Fibroblast of lung (primary cell): ENCODE data around the gene SH2D7. TPM values are rescaled to one million over a fixed set of nuclear protein-coding genes. Genes with fewer than 3 reads are reported as not detected.

Source experiments
- DNase-seq, 2 donors: peaks; one replicate each; pipeline versions ENCODE4 v3.0.0 to v3.0.0-alpha.2; 2010; ENCODE audit warnings: low read depth in 2 of 2
- H2AFZ ChIP-seq: 2 replicates; pipeline ENCODE4 v1.5.1; 2012; ENCODE audit warnings: low read length, control low read depth, inconsistent platforms
- H3K27ac ChIP-seq: 2 replicates; pipeline ENCODE4 v1.5.1; 2011; ENCODE audit warnings: low read length, control low read depth; ENCODE audit not compliant: insufficient read depth
- H3K27me3 ChIP-seq: 2 replicates; pipeline ENCODE4 v1.5.1; 2011; ENCODE audit warnings: mild to moderate bottlenecking, low read length; ENCODE audit not compliant: control insufficient read depth, insufficient read depth
- H3K36me3 ChIP-seq: 2 replicates; pipeline ENCODE4 v1.5.1; 2011; ENCODE audit warnings: low read length; ENCODE audit not compliant: control insufficient read depth, insufficient read depth
- H3K4me1 ChIP-seq: 2 replicates; pipeline ENCODE4 v1.5.1; 2011; ENCODE audit warnings: low read length; ENCODE audit not compliant: control insufficient read depth, insufficient read depth; ENCODE audit errors: extremely low read depth
- H3K4me2 ChIP-seq: 2 replicates; pipeline ENCODE4 v1.5.1; 2011; ENCODE audit warnings: low read length, control low read depth; ENCODE audit not compliant: insufficient read depth; ENCODE audit errors: extremely low read depth
- H3K4me3 ChIP-seq, 4 experiments: fragments of 200-600 bp in 1 of 4; sonication (generic) in 1 of 4; replicated peaks in 1 of 4; 2 replicates each; pipeline ENCODE4 v1.5.1; 2011 to 2016; ENCODE audit warnings: low read length in 4 of 4, low read depth in 3 of 4, mild to moderate bottlenecking in 3 of 4, control low read depth in 2 of 4, inconsistent platforms in 1 of 4, mixed read lengths in 1 of 4; ENCODE audit not compliant: insufficient read depth in 1 of 4; ENCODE audit errors: control extremely low read depth in 1 of 4
- H3K79me2 ChIP-seq: 2 replicates; pipeline ENCODE4 v1.5.1; 2012; ENCODE audit warnings: mild to moderate bottlenecking, low read length, inconsistent platforms; ENCODE audit not compliant: control insufficient read depth, insufficient read depth
- H3K9ac ChIP-seq: 2 replicates; pipeline ENCODE4 v1.5.1; 2011; ENCODE audit warnings: mild to moderate bottlenecking, low read length, control low read depth; ENCODE audit not compliant: insufficient read depth
- H3K9me3 ChIP-seq: 2 replicates; pipeline ENCODE4 v1.5.1; 2012; ENCODE audit warnings: low read depth, low read length; ENCODE audit not compliant: control insufficient read depth, insufficient read depth
- H4K20me1 ChIP-seq: 2 replicates; pipeline ENCODE4 v1.5.1; 2011; ENCODE audit warnings: low read length; ENCODE audit not compliant: control insufficient read depth, insufficient read depth; ENCODE audit errors: extremely low read depth
- CTCF ChIP-seq, 2 donors: IDR thresholded peaks in 1 of 2; conservative IDR thresholded peaks in 1 of 2; 1 replicate in 1 of 2; 2 replicates in 1 of 2; pipeline ENCODE4 v1.5.1; 2011 to 2012; ENCODE audit warnings: low read length in 2 of 2, control low read depth in 1 of 2, inconsistent platforms in 1 of 2, low read depth in 1 of 2, mild to moderate bottlenecking in 1 of 2
- EZH2 ChIP-seq: IDR thresholded peaks from 2 replicates; pipeline ENCODE4 v1.5.1; 2012; ENCODE audit warnings: low read length, control low read depth, mild to moderate bottlenecking; ENCODE audit errors: missing control alignments
- polyA plus RNA-seq, 2 donors: library from polyadenylated mRNA; depleted of rRNA in 1 of 2; stranded (reverse) in 1 of 2; unstranded in 1 of 2; fragments of >200 nt; gene quantifications; 2 replicates each; pipeline ENCODE4 v1.2.1, GENCODE V29; 2011 to 2012; ENCODE audit warnings: missing spikeins in 1 of 2
- total RNA-seq: library from RNA; depleted of rRNA; stranded (reverse); fragments of >200 nt; gene quantifications from 2 replicates; pipeline ENCODE4 v1.2.1, GENCODE V29; 2014

Gene SH2D7
- total and polyA plus RNA-seq, 2 donors (not counting 1 experiment from before 2014, with no cell fraction given): 0.03 TPM; not detected in 1

- no peak overlapping the region for H3K4me3 ChIP-seq
- no peaks in the 10 kb centered on the region for H4K20me1 ChIP-seq
- H3K27me3 ChIP-seq: no peaks in the 10 kb centered on the region
- no peak overlapping the region for H3K9ac ChIP-seq
- DNase-seq: no peak
- H3K27ac ChIP-seq: no peak overlapping the region
- peaks cover 20% of the 10 kb centered on the region for H3K79me2 ChIP-seq
- no peaks in the 10 kb centered on the region for H3K36me3 ChIP-seq
- TF ChIP-seq EZH2: no peak
- TF ChIP-seq CTCF (conservative IDR thresholded peaks at IDR 0.05 in 1 of 2, IDR thresholded peaks at IDR 0.05 in 1 of 2; ENCODE audit: low read depth in 1 of 2, low read length in 2 of 2): no peak
- no peak overlapping the region for H2AFZ ChIP-seq
- no peak overlapping the region for H3K4me2 ChIP-seq
- H3K9me3 ChIP-seq: no peaks in the 10 kb centered on the region
- H3K4me1 ChIP-seq: peaks cover 4% of the 10 kb centered on the region
Measured at GRCh38 chr15:78079298-78080087, 12.9 kb upstream of the SH2D7 start.

GRCh38 chr15:78080088-78080460, 12.3 kb upstream of the SH2D7 start:
- Histone ChIP-seq H3K9me3 (no peaks in the 10 kb centered on the region), H3K27me3 (no peaks in the 10 kb centered on the region), H2AFZ (no peak overlapping the region), H3K79me2 (peaks cover 15% of the 10 kb centered on the region), H3K4me1 (peaks cover 3% of the 10 kb centered on the region), H3K36me3 (no peaks in the 10 kb centered on the region), H3K4me3 (no peak overlapping the region), H3K27ac (no peak overlapping the region), H4K20me1 (no peaks in the 10 kb centered on the region), H3K4me2 (no peak overlapping the region), H3K9ac (no peak overlapping the region)
- no peak for TF ChIP-seq EZH2
- TF ChIP-seq CTCF (conservative IDR thresholded peaks at IDR 0.05 in 1 of 2, IDR thresholded peaks at IDR 0.05 in 1 of 2; ENCODE audit: low read depth in 1 of 2, low read length in 2 of 2): no peak
- DNase-seq: no peak

- Histone ChIP-seq H3K27ac (no peak overlapping the region), H3K4me2 (no peak overlapping the region)
- TF ChIP-seq CTCF (conservative IDR thresholded peaks at IDR 0.05 in 1 of 2, IDR thresholded peaks at IDR 0.05 in 1 of 2; ENCODE audit: low read depth in 1 of 2, low read length in 2 of 2) (no peak), EZH2 (no peak)
Measured at GRCh38 chr15:78082106-78082742, 10.1 kb upstream of the SH2D7 start.

More at GRCh38 chr15:78082106-78082742, 10.1 kb upstream of the SH2D7 start:
- Histone ChIP-seq H3K79me2 (peaks cover under 1% of the 10 kb centered on the region), H3K4me3 (no peak overlapping the region), H2AFZ (no peak overlapping the region), H3K27me3 (no peaks in the 10 kb centered on the region), H3K4me1 (no peaks in the 10 kb centered on the region), H3K9me3 (no peaks in the 10 kb centered on the region), H4K20me1 (no peaks in the 10 kb centered on the region), H3K9ac (no peak overlapping the region), H3K36me3 (no peaks in the 10 kb centered on the region)
- no peak for DNase-seq
